Ishikawa (cell line): ENCODE data around the gene ORAI2.

ENCODE experiments used
- CEBPB ChIP-seq: IDR thresholded peaks from 2 replicates; pipeline ENCODE4 v1.6.1; 2012
- CREB1 ChIP-seq: IDR thresholded peaks from 2 replicates; pipeline ENCODE4 v1.6.1; 2012; ENCODE audit warnings: low read depth
- EGR1 ChIP-seq: IDR thresholded peaks from 2 replicates; pipeline ENCODE4 v1.6.1; 2012
- EP300 ChIP-seq: IDR thresholded peaks from 2 replicates; pipeline ENCODE4 v1.6.1; 2012; ENCODE audit warnings: borderline replicate concordance
- FOXM1 ChIP-seq: IDR thresholded peaks from 2 replicates; pipeline ENCODE4 v1.6.1; 2012; ENCODE audit warnings: low read depth, borderline replicate concordance
- RAD21 ChIP-seq: IDR thresholded peaks from 2 replicates; pipeline ENCODE4 v1.6.1; 2012; ENCODE audit warnings: low read depth
- TAF1 ChIP-seq: IDR thresholded peaks from 2 replicates; pipeline ENCODE4 v1.6.1; 2012; ENCODE audit warnings: low read depth, mild to moderate bottlenecking
- TCF12 ChIP-seq: IDR thresholded peaks from 2 replicates; pipeline ENCODE4 v1.6.1; 2012; ENCODE audit warnings: low read depth
- TEAD4 ChIP-seq: IDR thresholded peaks from 2 replicates; pipeline ENCODE4 v1.6.1; 2012
- YY1 ChIP-seq: IDR thresholded peaks from 2 replicates; pipeline ENCODE4 v1.6.1; 2012; ENCODE audit warnings: low read depth
- ZBTB7A ChIP-seq: IDR thresholded peaks from 2 replicates; pipeline ENCODE4 v1.6.1; 2012; ENCODE audit warnings: low read depth
- TF ChIP-seq, protein P1 (sequence below): IDR thresholded peaks from 2 replicates; pipeline ENCODE4 v1.6.1; 2012
- TF ChIP-seq, protein P2 (sequence below): IDR thresholded peaks from 2 replicates; pipeline ENCODE4 v1.6.1; 2012; ENCODE audit warnings: low read depth, mild to moderate bottlenecking
- TF ChIP-seq, protein P3 (sequence below): IDR thresholded peaks from 2 replicates; pipeline ENCODE4 v1.6.1; 2012

DNA sequence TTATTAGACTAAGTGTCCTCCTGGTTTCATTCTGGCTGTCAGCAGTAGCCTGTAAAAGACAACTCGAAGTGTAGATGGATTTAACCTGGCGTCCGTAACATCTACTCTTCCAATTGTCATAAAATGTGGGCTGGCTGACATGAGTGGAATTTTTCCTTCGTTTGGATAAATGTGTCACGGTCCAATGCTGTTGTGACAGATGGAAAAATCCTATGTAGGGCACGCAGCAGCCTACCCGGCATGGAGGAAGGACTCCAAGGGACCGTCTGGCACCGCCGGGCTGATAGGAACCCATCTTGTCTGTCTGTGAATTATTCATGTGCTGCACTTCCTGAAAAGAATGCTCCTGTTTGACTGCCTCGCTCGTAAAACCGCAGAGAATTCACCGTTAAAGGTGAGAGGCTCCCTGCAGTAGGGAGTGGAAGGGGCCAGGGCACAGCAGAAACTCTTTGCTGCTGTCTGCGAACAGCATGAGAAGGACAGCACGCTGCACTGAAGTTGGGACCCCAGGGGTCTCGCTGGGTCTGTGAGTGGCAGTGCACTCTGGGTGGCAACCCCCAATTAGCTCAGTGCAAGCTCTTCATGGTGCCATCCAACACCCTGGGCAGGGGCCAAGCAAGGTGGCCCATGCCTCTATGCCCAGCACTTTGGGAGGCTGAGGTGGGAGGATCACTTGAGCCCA, 1.6 kb upstream of the ORAI2 start:
- no peak for TF ChIP-seq TAF1
- no peak for TF ChIP-seq EGR1
- TF ChIP-seq, protein P1, sequence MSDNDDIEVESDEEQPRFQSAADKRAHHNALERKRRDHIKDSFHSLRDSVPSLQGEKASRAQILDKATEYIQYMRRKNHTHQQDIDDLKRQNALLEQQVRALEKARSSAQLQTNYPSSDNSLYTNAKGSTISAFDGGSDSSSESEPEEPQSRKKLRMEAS: no peak
- TF ChIP-seq, protein P2, sequence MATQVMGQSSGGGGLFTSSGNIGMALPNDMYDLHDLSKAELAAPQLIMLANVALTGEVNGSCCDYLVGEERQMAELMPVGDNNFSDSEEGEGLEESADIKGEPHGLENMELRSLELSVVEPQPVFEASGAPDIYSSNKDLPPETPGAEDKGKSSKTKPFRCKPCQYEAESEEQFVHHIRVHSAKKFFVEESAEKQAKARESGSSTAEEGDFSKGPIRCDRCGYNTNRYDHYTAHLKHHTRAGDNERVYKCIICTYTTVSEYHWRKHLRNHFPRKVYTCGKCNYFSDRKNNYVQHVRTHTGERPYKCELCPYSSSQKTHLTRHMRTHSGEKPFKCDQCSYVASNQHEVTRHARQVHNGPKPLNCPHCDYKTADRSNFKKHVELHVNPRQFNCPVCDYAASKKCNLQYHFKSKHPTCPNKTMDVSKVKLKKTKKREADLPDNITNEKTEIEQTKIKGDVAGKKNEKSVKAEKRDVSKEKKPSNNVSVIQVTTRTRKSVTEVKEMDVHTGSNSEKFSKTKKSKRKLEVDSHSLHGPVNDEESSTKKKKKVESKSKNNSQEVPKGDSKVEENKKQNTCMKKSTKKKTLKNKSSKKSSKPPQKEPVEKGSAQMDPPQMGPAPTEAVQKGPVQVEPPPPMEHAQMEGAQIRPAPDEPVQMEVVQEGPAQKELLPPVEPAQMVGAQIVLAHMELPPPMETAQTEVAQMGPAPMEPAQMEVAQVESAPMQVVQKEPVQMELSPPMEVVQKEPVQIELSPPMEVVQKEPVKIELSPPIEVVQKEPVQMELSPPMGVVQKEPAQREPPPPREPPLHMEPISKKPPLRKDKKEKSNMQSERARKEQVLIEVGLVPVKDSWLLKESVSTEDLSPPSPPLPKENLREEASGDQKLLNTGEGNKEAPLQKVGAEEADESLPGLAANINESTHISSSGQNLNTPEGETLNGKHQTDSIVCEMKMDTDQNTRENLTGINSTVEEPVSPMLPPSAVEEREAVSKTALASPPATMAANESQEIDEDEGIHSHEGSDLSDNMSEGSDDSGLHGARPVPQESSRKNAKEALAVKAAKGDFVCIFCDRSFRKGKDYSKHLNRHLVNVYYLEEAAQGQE: no peak
- TF ChIP-seq, protein P3, sequence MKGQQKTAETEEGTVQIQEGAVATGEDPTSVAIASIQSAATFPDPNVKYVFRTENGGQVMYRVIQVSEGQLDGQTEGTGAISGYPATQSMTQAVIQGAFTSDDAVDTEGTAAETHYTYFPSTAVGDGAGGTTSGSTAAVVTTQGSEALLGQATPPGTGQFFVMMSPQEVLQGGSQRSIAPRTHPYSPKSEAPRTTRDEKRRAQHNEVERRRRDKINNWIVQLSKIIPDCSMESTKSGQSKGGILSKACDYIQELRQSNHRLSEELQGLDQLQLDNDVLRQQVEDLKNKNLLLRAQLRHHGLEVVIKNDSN: no peak
- no peak for TF ChIP-seq EP300
- TF ChIP-seq CEBPB: no peak
- no peak for TF ChIP-seq RAD21
- no peak for TF ChIP-seq ZBTB7A
- no peak for TF ChIP-seq FOXM1
- no peak for TF ChIP-seq TEAD4
- no peak for TF ChIP-seq CREB1
- no peak for TF ChIP-seq TCF12
- no peak for TF ChIP-seq YY1
